ENCODE results near the gene ADK. TPM values are rescaled to one million over a fixed set of nuclear protein-coding genes. Genes with fewer than 3 reads are reported as not detected.

The ADK gene
- total and polyA plus RNA-seq, 5 donors from 2014 or later = 33.3 to 83.0 (median 63.7) TPM

GRCh38 chr10:74163319-74164068 lies 12.5 kb downstream of the ADK start:
- H3K4me1 ChIP-seq (ENCODE audit: control insufficient read depth, insufficient read depth, low read length, poor library complexity, severe bottlenecking) = no peaks in the 10 kb centered on the region
- no peaks in the 10 kb centered on the region for H3K9me3 ChIP-seq (ENCODE audit: control insufficient read depth in 2 of 2, low read length in 2 of 2)
- H3K4me1 Mint-ChIP-seq = peaks cover 8 to 28% (median 14%) of the 10 kb centered on the region in 4 donors
- no peak for DNase-seq
- no peak for ATAC-seq (ENCODE audit: low read depth in 2 of 2)
- no peaks in the 10 kb centered on the region for H3K9me3 Mint-ChIP-seq
- H3K27ac Mint-ChIP-seq = no peak overlapping the region
- H3K4me3 Mint-ChIP-seq = peak overlapping the region in 1 of 4 donors; percentile 48
- H3K27me3 ChIP-seq (ENCODE audit: control insufficient read depth, insufficient read depth, low read length) = no peaks in the 10 kb centered on the region
- H3K36me3 ChIP-seq (ENCODE audit: control insufficient read depth, insufficient read depth, low read length) = no peaks in the 10 kb centered on the region
- no peaks in the 10 kb centered on the region for H3K27me3 Mint-ChIP-seq
- peaks cover 7% of the 10 kb centered on the region for H3K36me3 Mint-ChIP-seq
- H3K27ac ChIP-seq (ENCODE audit: insufficient read depth, low read length, poor library complexity, severe bottlenecking) = no peak overlapping the region
- no peak overlapping the region for H3K4me3 ChIP-seq (ENCODE audit: low read depth, low read length)

DNA sequence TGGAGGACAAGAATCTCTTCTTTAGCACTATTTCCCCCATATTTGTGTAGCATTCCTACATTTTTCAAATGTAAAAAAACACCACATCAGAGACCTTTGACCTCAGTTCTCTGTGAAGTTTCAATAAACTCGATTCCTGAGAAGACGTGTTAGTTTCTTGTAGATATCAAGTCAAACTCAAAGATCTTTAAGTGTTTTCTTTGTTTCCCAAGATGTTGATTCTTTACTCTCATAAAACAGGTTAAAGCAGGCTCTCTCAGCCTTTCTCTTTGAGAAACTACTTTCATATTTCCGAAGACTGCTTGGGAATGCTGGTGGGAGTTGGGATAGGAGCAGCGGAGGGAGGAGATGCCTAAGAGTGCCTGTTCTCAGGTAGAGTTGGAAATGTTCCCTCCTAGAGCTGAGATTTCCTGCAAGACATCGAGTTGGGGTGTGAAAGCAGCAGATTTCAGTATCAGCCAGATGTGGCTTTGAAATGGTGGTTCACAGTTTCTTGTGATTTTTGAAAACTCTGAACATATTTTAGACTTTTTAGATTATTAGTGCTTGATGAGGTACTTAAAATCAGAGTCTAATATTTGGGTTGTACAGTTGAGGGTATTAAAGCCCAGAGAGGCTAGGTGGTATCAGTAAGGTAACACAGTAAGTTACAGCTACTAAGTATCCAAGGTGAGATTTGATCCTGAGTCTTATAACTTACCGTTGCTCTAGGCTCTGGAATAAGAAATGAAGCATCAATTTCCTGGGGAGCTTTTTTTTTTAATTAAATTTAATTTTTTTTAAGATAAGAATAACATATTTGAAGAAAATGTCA lies 13.9 kb downstream of the ADK start:
- Histone ChIP-seq H3K4me1 (ENCODE audit: control insufficient read depth, insufficient read depth, low read length, poor library complexity, severe bottlenecking) (no peaks in the 10 kb centered on the region), H3K9me3 (ENCODE audit: control insufficient read depth in 2 of 2, low read length in 2 of 2) (no peaks in the 10 kb centered on the region), H3K4me3 (ENCODE audit: low read depth, low read length) (no peak overlapping the region), H3K27ac (ENCODE audit: insufficient read depth, low read length, poor library complexity, severe bottlenecking) (no peak overlapping the region), H3K36me3 (ENCODE audit: control insufficient read depth, insufficient read depth, low read length) (no peaks in the 10 kb centered on the region), H3K27me3 (ENCODE audit: control insufficient read depth, insufficient read depth, low read length) (no peaks in the 10 kb centered on the region)
- Mint-ChIP-seq H3K27me3 (no peaks in the 10 kb centered on the region), H3K4me3 (no peak overlapping the region), H3K36me3 (peaks cover 7% of the 10 kb centered on the region), H3K9me3 (no peaks in the 10 kb centered on the region), H3K4me1 (peaks cover 8 to 27% (median 13%) of the 10 kb centered on the region in 4 donors), H3K27ac (no peak overlapping the region)
- ATAC-seq (ENCODE audit: low read depth in 2 of 2) (no peak), DNase-seq (no peak)

DNA sequence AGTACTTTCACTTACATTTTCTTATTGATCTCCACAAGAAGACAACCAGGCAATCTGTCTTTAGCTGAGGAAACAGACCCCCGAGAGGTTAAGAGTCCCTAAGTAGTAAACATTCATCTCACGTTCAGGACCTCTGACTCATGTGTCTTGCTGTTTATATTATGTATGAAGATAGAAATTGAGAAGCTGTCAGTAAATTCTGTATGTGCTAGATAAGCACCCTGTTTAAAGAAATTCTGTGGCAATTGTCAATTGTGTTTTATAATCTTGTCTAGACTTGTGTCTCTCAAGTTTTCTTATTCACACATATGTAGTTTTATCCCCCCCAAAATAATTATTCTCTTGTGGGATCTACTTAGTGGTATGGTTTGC lies 14.5 kb downstream of the ADK start:
- Mint-ChIP-seq H3K4me1 (peaks cover 8 to 26% (median 13%) of the 10 kb centered on the region in 4 donors), H3K4me3 (no peak overlapping the region)
- no peak overlapping the region for H3K4me3 ChIP-seq (ENCODE audit: low read depth, low read length)

DNA sequence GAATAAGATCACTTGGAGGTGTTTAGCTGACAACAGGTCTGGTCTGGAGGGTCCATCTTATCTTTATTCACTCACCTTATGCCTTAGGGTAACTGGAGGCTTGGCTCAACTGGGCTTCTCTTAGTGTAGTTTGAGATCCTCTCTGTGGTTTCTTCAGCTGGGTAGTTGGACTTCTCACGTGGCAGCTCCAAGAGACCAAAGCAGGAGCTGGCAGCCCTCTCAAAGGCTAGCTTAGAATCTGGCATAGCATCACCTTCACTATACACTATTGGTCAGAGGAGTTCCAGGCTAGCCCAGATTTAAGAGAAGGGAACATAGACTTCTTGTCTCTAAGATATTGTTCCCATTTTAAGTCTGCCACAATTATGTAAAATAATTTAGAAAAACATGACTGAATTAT lies 16.4 kb downstream of the ADK start:
- Mint-ChIP-seq H3K27ac (no peak overlapping the region), H3K36me3 (peaks cover 3% of the 10 kb centered on the region), H3K9me3 (no peaks in the 10 kb centered on the region), H3K4me3 (no peak overlapping the region), H3K27me3 (no peaks in the 10 kb centered on the region), H3K4me1 (peaks cover 7 to 22% (median 14%) of the 10 kb centered on the region in 4 donors)
- no peak for ATAC-seq (ENCODE audit: low read depth in 2 of 2)
- H3K4me1 ChIP-seq (ENCODE audit: control insufficient read depth, insufficient read depth, low read length, poor library complexity, severe bottlenecking) = no peaks in the 10 kb centered on the region
- no peaks in the 10 kb centered on the region for H3K9me3 ChIP-seq (ENCODE audit: control insufficient read depth in 2 of 2, low read length in 2 of 2)
- no peaks in the 10 kb centered on the region for H3K36me3 ChIP-seq (ENCODE audit: control insufficient read depth, insufficient read depth, low read length)
- no peaks in the 10 kb centered on the region for H3K27me3 ChIP-seq (ENCODE audit: control insufficient read depth, insufficient read depth, low read length)
- no peak for DNase-seq
- no peak overlapping the region for H3K4me3 ChIP-seq (ENCODE audit: low read depth, low read length)
- H3K27ac ChIP-seq (ENCODE audit: insufficient read depth, low read length, poor library complexity, severe bottlenecking) = no peak overlapping the region

More for the DNA sequence above, 14.5 kb downstream of the ADK start:
- H3K27ac Mint-ChIP-seq = no peak overlapping the region
- no peaks in the 10 kb centered on the region for H3K27me3 Mint-ChIP-seq
- Histone ChIP-seq H3K27ac (ENCODE audit: insufficient read depth, low read length, poor library complexity, severe bottlenecking) (no peak overlapping the region), H3K4me1 (ENCODE audit: control insufficient read depth, insufficient read depth, low read length, poor library complexity, severe bottlenecking) (no peaks in the 10 kb centered on the region), H3K27me3 (ENCODE audit: control insufficient read depth, insufficient read depth, low read length) (no peaks in the 10 kb centered on the region), H3K9me3 (ENCODE audit: control insufficient read depth in 2 of 2, low read length in 2 of 2) (no peaks in the 10 kb centered on the region), H3K36me3 (ENCODE audit: control insufficient read depth, insufficient read depth, low read length) (no peaks in the 10 kb centered on the region)
- no peak for DNase-seq
- no peaks in the 10 kb centered on the region for H3K9me3 Mint-ChIP-seq
- H3K36me3 Mint-ChIP-seq = peaks cover 7% of the 10 kb centered on the region
- no peak for ATAC-seq (ENCODE audit: low read depth in 2 of 2)

- no peaks in the 10 kb centered on the region for H3K9me3 Mint-ChIP-seq
- H3K36me3 Mint-ChIP-seq = no peaks in the 10 kb centered on the region
- no peaks in the 10 kb centered on the region for H3K27me3 ChIP-seq (ENCODE audit: control insufficient read depth, insufficient read depth, low read length)
- peaks cover 7% of the 10 kb centered on the region for H3K4me1 ChIP-seq (ENCODE audit: control insufficient read depth, insufficient read depth, low read length, poor library complexity, severe bottlenecking)
- no peak overlapping the region for H3K4me3 ChIP-seq (ENCODE audit: low read depth, low read length)
- no peaks in the 10 kb centered on the region for H3K27me3 Mint-ChIP-seq
- no peaks in the 10 kb centered on the region for H3K9me3 ChIP-seq (ENCODE audit: control insufficient read depth in 2 of 2, low read length in 2 of 2)
- DNase-seq (no peak), ATAC-seq (ENCODE audit: low read depth in 2 of 2) (no peak)
- H3K27ac Mint-ChIP-seq = peak overlapping the region in 2 of 3 donors; percentile 33 to 86
- H3K4me1 Mint-ChIP-seq = peaks cover 3 to 13% (median 8%) of the 10 kb centered on the region in 4 donors
- no peak overlapping the region for H3K27ac ChIP-seq (ENCODE audit: insufficient read depth, low read length, poor library complexity, severe bottlenecking)
- H3K36me3 ChIP-seq (ENCODE audit: control insufficient read depth, insufficient read depth, low read length) = no peaks in the 10 kb centered on the region
- H3K4me3 Mint-ChIP-seq = peak overlapping the region in 2 of 4 donors; percentile 28 to 72
Measured at GRCh38 chr10:74171625-74172024, 20.6 kb downstream of the ADK start.

DNA sequence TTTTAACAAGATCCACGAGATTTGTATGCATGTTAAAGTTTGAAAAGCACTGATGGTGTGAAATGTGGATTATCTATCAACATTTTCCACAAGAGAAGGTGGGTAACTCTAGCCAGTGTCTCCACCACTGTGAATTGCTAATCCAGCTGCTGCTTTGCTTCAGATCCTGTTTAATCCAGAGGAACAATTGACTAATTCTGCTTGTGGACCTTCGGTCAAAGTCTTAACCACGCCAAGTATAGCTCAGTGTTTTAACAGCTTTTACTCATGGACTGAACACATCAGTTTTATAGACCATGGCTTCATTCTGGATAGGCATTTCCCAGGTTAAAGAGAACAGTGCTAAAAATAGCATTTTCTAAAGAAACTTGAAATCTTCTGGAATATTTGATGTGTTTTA lies 23.5 kb downstream of the ADK start:
- Histone ChIP-seq H3K9me3 (ENCODE audit: control insufficient read depth in 2 of 2, low read length in 2 of 2) (no peaks in the 10 kb centered on the region), H3K4me3 (ENCODE audit: low read depth, low read length) (no peak overlapping the region), H3K27me3 (ENCODE audit: control insufficient read depth, insufficient read depth, low read length) (no peaks in the 10 kb centered on the region), H3K4me1 (ENCODE audit: control insufficient read depth, insufficient read depth, low read length, poor library complexity, severe bottlenecking) (peaks cover 25% of the 10 kb centered on the region), H3K27ac (ENCODE audit: insufficient read depth, low read length, poor library complexity, severe bottlenecking) (no peak overlapping the region), H3K36me3 (ENCODE audit: control insufficient read depth, insufficient read depth, low read length) (no peaks in the 10 kb centered on the region)
- no peak for ATAC-seq (ENCODE audit: low read depth in 2 of 2)
- DNase-seq = no peak
- Mint-ChIP-seq H3K9me3 (no peaks in the 10 kb centered on the region), H3K4me3 (no peak overlapping the region), H3K27ac (peak overlapping the region in 1 of 3 donors; percentile 86), H3K27me3 (no peaks in the 10 kb centered on the region), H3K4me1 (peaks cover 19 to 31% (median 27%) of the 10 kb centered on the region in 4 donors), H3K36me3 (no peaks in the 10 kb centered on the region)

DNA sequence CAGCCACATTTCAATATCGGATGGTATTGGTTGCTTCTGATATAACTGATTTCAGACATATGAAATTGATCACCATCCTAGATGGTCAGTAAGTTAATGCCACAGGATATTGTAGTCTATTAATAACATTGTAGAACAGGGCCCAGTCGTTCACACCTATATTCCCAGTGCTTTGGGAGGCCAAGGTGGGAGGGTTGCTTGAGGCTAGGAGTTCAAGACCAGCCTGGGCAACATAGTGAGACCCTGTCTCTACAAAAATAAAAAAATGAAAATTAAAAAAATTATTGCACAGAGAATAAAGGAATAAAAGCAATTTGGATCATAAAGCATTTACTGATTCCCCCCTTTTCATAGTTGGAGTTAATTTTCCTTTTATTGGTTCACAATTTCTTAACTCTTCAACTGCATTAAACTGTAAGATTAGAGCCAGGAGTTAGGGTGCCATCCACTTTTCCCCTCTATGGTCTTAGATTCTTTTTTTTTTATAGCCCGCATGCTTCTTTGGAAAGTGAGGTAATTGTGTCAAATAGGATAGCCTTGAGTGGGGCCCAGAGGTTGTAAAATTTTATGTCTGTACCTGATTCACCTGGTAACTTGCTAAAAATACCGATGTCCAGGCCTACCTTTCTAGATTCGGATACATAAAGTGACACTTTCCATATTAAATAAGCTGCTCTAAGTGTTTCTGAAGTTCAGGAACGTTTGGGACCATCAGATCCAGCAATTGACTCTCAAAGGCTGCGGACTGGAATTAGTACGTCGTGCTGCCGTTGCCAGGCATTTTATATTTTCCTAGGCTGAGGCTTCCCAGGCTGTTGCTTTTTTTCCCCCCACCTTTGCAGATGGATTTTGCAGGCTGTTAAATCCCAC lies 24.7 kb downstream of the ADK start:
- no peak for DNase-seq
- no peaks in the 10 kb centered on the region for H3K27me3 Mint-ChIP-seq

More for the DNA sequence above, 24.7 kb downstream of the ADK start:
- H3K27ac ChIP-seq (ENCODE audit: insufficient read depth, low read length, poor library complexity, severe bottlenecking) = peak overlapping the region; percentile 90
- Mint-ChIP-seq H3K27ac (peak overlapping the region; percentile 91 to 98 (median 98)), H3K4me1 (peaks cover 24 to 38% (median 33%) of the 10 kb centered on the region in 4 donors), H3K36me3 (no peaks in the 10 kb centered on the region), H3K9me3 (no peaks in the 10 kb centered on the region), H3K4me3 (peak overlapping the region; percentile 90 to 99 (median 94))
- no peaks in the 10 kb centered on the region for H3K27me3 ChIP-seq (ENCODE audit: control insufficient read depth, insufficient read depth, low read length)
- H3K9me3 ChIP-seq (ENCODE audit: control insufficient read depth in 2 of 2, low read length in 2 of 2) = no peaks in the 10 kb centered on the region
- no peaks in the 10 kb centered on the region for H3K36me3 ChIP-seq (ENCODE audit: control insufficient read depth, insufficient read depth, low read length)
- H3K4me1 ChIP-seq (ENCODE audit: control insufficient read depth, insufficient read depth, low read length, poor library complexity, severe bottlenecking) = peaks cover 30% of the 10 kb centered on the region
- peak overlapping the region; percentile 93 for H3K4me3 ChIP-seq (ENCODE audit: low read depth, low read length)
- no peak for ATAC-seq (ENCODE audit: low read depth in 2 of 2)

All from CD4-positive, CD25-positive, alpha-beta regulatory T cell (primary cell).